ENCODE data around the gene RAPGEFL1.
"Not testable (repeated sequence)": the region's sequence is repeated elsewhere in the genome, so short reads cannot be mapped to it uniquely, and the experiment has no call there.

GRCh38 chr17:40231928-40232327 lies 54.7 kb downstream of the RAPGEFL1 start:
- TF ChIP-seq POLR2AphosphoS5 (IDR thresholded peaks at IDR 0.05; ENCODE audit: low read depth); CTCF (IDR thresholded peaks at IDR 0.05; ENCODE audit: insufficient read depth, low read length): not testable (repeated sequence)

Data from HL-60 (cell line).